Right atrium auricular region (tissue), 2 donors: ENCODE data around the gene FGF1. TPM values are rescaled to one million over a fixed set of nuclear protein-coding genes. Genes with fewer than 3 reads are reported as not detected.
A peak's percentile ranks its signal among the peaks of the same experiment; 100 is the strongest.

ENCODE experiments used
- DNase-seq: peaks from one replicate; pipeline ENCODE4 v3.0.0-alpha.2; 2019; ENCODE audit warnings: low spot score
- H3K27ac ChIP-seq, 2 donors: fragments of 200-600 bp; sonication (generic); 1 replicate in 1 of 2; 2 replicates in 1 of 2; pipeline ENCODE4 v1.5.1; 2016 to 2019
- H3K27me3 ChIP-seq, 2 donors: fragments of 200-600 bp; sonication (generic); one replicate each; pipeline versions ENCODE4 v1.5.1 to v1.6.0; 2017 to 2019
- H3K36me3 ChIP-seq: fragments of 200-600 bp; sonication (generic); one replicate; pipeline ENCODE4 v1.5.1; 2016
- H3K4me1 ChIP-seq, 2 donors: fragments of 200-600 bp; sonication (generic); one replicate each; pipeline versions ENCODE4 v1.5.1 to v1.6.0; 2017 to 2019
- H3K4me3 ChIP-seq, 2 donors: fragments of 200-600 bp; sonication (generic); 1 replicate in 1 of 2; 2 replicates in 1 of 2; pipeline ENCODE4 v1.5.1; 2017 to 2019; ENCODE audit warnings: mild to moderate bottlenecking in 1 of 2, moderate library complexity in 1 of 2
- H3K9me3 ChIP-seq, 2 donors: fragments of 200-600 bp; sonication (generic); one replicate each; pipeline ENCODE4 v1.5.1; 2019
- total RNA-seq, 2 donors: library from RNA; depleted of rRNA; stranded (reverse); fragments of >200 nt; gene quantifications; one replicate each; pipeline ENCODE4 v1.1.0, GENCODE V29; 2016
- TF ChIP-seq, protein P1 (sequence below), 2 donors: fragments of 200-600 bp; sonication (generic); IDR thresholded peaks; one replicate each; pipeline ENCODE4 v1.5.1; 2019; ENCODE audit warnings: antibody characterized with exemption in 2 of 2

Gene FGF1
- total RNA-seq, 2 donors from 2014 or later = 35.3 to 47.9 TPM

GRCh38 chr5:142716963-142717362 lies 31.1 kb upstream of the FGF1 start:
- DNase-seq = no peak

GRCh38 chr5:142715291-142715690 lies 29.4 kb upstream of the FGF1 start:
- H3K36me3 ChIP-seq = no peaks in the 10 kb centered on the region
- TF ChIP-seq, protein P1, sequence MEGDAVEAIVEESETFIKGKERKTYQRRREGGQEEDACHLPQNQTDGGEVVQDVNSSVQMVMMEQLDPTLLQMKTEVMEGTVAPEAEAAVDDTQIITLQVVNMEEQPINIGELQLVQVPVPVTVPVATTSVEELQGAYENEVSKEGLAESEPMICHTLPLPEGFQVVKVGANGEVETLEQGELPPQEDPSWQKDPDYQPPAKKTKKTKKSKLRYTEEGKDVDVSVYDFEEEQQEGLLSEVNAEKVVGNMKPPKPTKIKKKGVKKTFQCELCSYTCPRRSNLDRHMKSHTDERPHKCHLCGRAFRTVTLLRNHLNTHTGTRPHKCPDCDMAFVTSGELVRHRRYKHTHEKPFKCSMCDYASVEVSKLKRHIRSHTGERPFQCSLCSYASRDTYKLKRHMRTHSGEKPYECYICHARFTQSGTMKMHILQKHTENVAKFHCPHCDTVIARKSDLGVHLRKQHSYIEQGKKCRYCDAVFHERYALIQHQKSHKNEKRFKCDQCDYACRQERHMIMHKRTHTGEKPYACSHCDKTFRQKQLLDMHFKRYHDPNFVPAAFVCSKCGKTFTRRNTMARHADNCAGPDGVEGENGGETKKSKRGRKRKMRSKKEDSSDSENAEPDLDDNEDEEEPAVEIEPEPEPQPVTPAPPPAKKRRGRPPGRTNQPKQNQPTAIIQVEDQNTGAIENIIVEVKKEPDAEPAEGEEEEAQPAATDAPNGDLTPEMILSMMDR (IDR thresholded peaks at IDR 0.05) = no peak
- H3K27me3 ChIP-seq = no peaks in the 10 kb centered on the region
- no peak for DNase-seq
- no peak overlapping the region for H3K27ac ChIP-seq
- H3K4me1 ChIP-seq = peaks cover 0 to 37% of the 10 kb centered on the region in 2 donors
- H3K9me3 ChIP-seq = no peaks in the 10 kb centered on the region
- no peak overlapping the region for H3K4me3 ChIP-seq

More at GRCh38 chr5:142716963-142717362, 31.1 kb upstream of the FGF1 start:
- H3K4me1 ChIP-seq = peaks cover 0 to 43% of the 10 kb centered on the region in 2 donors
- H3K36me3 ChIP-seq = no peaks in the 10 kb centered on the region
- TF ChIP-seq, protein P1 (IDR thresholded peaks at IDR 0.05) = no peak
- H3K9me3 ChIP-seq = no peaks in the 10 kb centered on the region
- H3K27ac ChIP-seq = peak overlapping the region; percentile 76 to 80
- no peak overlapping the region for H3K4me3 ChIP-seq
- H3K27me3 ChIP-seq = no peaks in the 10 kb centered on the region

- Histone ChIP-seq H3K4me1 (peaks cover 0 to 37% of the 10 kb centered on the region in 2 donors), H3K36me3 (no peaks in the 10 kb centered on the region), H3K27ac (peak overlapping the region; percentile 83 to 87), H3K27me3 (no peaks in the 10 kb centered on the region), H3K9me3 (no peaks in the 10 kb centered on the region), H3K4me3 (peak overlapping the region; percentile 38 to 48)
- DNase-seq = peak; percentile 89
- TF ChIP-seq, protein P1 (IDR thresholded peaks at IDR 0.05) = peak; percentile 94 to 96
These were observed 27.3 kb upstream of the FGF1 start for GRCh38 chr5:142713121-142713706.

GRCh38 chr5:142703153-142703552 lies 17.3 kb upstream of the FGF1 start:
- Histone ChIP-seq H3K27me3 (no peaks in the 10 kb centered on the region), H3K36me3 (no peaks in the 10 kb centered on the region), H3K27ac (no peak overlapping the region), H3K4me1 (peaks cover 0 to 9% of the 10 kb centered on the region in 2 donors), H3K4me3 (no peak overlapping the region), H3K9me3 (no peaks in the 10 kb centered on the region)
- no peak for DNase-seq
- TF ChIP-seq, protein P1 (IDR thresholded peaks at IDR 0.05) = no peak

DNA sequence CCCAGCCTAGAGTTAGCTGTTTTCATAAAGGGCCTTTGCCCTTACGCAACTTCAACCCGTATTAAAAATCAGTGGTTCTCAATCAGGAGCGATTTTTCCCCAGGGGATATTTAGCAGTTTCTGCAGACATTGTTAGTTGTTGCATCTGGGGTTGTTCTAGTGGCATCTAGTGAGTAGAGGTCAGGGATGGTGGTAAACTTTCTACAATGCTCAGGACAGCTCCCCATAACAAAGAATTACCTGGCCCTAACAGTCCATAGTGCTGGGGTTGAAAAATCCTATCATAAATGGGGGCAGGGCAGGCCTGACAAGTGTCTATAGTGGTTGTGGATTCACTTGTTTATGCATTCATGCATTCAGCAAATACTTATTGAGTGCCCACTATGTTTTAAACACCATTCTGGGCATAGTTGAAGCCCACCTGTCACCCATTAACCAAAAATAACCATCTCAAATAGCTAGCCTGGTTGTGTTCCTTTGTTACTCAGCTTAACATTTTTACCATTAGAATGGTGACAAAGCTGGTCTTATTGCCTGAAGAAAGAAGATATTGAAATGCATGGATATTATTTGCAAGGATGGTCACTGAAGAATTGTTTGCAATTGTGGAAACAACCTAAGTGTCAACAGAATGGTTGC lies 15.9 kb upstream of the FGF1 start:
- no peak overlapping the region for H3K4me3 ChIP-seq
- no peaks in the 10 kb centered on the region for H3K36me3 ChIP-seq
- no peak overlapping the region for H3K27ac ChIP-seq
- DNase-seq = no peak
- H3K4me1 ChIP-seq = peaks cover 0 to 23% of the 10 kb centered on the region in 2 donors
- H3K27me3 ChIP-seq = no peaks in the 10 kb centered on the region
- TF ChIP-seq, protein P1 (IDR thresholded peaks at IDR 0.05) = no peak
- H3K9me3 ChIP-seq = no peaks in the 10 kb centered on the region
